Glomerular endothelial cell (primary cell): ENCODE results near the gene GRK2. TPM values are rescaled to one million over a fixed set of nuclear protein-coding genes. Genes with fewer than 3 reads are reported as not detected.

Source experiments
- DNase-seq: peaks from one replicate; pipeline ENCODE4 v3.0.0-alpha.2; 2011; ENCODE audit warnings: low read depth, low spot score; ENCODE audit errors: extremely low read depth
- total RNA-seq: library from RNA; depleted of rRNA; stranded (reverse); fragments of >200 nt; gene quantifications from 2 replicates; pipeline ENCODE4 v1.2.3, GENCODE V29; 2015

Gene GRK2
- total RNA-seq, 1 donor from 2014 or later: 72.7 TPM

- no peak for DNase-seq
These were observed 3.4 kb downstream of the GRK2 start for GRCh38 chr11:67269401-67270255.

DNA sequence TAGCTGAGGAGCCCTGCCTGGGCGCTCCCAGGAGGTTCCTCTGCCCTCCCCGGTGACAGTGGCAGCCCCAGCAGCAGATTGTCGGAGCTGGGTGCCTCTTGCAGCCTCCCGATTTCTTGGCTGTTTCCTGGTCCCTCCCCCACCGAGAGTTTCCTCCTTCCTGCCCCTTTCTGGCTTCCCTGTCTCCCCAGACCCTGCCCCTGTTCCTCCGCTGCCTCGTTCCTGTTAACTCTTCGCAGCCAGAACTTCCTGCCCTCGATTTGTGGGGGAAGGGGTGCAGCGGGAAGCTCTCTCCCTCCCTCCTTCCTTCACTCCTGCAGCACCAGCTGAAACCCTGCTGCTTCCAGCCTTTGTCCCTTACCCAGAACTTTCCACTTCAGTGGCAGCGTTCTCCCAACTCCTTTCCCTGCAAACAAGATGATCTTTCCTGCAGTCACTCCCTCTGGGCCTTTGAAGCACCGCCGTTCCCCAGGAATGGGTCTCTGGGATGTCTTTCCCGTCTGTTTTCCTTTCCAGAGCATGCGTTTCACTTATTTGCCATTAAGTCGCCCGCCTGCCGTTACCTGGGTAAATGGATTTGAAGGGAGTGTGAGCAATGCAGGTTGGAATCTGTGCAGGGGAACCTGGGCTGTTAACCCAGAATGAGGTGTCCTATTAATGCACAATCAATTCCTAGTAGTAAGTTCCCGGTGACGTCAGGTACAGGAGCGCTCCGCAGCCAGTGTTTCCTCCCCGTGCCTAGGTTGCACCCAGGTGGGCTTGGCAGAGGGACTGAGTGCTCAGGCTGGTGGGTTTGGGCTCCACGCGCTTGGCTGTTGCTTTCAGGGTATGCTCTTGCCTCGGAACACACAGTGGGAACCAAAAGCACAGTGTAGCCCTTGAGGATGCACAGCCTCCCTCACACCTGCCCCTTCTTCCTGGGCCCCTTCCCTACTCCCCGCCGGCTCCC lies 4.3 kb downstream of the GRK2 start:
- no peak for DNase-seq

DNA sequence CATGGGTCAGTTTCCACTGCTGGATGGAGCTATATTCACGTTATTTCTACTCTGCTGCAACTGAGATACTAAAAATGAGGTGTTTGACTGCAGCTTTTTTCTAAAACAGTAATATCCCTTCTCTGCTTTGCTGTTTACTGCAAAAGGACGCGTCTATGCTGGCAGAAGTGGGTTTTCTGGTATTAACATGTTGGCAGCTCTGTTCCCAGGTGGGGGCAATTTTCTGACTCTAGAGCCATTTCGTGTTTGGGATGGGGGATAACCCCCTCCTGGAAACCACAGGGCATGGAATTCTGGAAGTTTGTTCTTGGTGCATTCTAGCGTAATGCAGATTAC lies 4.9 kb downstream of the GRK2 start:
- DNase-seq: no peak

DNA sequence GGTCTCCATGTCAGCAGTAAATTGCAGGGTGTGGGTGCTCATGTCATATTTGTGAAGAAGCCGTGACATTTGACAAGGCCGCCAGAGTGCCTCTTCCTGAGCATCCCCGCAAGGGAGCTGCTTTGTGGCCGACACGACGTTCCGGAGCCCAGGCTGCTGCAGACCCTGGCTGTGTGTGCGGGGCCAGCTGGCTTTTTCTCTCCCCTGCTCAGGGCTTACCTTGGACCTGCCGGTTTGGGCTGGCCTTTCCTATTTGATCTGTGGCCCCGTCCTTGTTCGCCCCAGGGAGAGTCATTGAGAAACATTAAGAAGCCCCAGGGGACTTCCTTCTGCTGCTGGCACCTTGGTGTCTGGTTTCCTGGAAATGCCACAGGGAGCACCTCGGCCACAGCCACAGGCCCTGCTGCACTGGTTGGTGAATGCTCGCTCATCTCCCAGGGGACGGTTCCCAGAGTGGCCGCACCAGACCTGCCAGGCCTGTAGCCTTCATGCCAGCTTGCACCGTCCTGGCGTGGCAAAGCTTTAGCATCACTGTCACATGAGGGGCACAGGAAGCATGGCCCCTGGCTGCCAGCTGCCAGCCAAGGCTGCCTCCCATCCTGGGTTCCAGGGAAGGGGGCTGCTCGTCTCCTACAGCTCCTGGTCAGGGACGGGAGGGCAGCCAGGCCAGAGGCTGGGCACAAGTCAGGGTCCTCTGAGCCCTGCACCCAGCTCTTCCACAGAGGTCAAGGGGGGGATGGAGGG lies 5.4 kb downstream of the GRK2 start:
- DNase-seq: no peak

- DNase-seq: no peak
These were observed 6.3 kb downstream of the GRK2 start for GRCh38 chr11:67272327-67273259.

GRCh38 chr11:67273260-67273990 lies 7.2 kb downstream of the GRK2 start:
- DNase-seq: no peak

DNA sequence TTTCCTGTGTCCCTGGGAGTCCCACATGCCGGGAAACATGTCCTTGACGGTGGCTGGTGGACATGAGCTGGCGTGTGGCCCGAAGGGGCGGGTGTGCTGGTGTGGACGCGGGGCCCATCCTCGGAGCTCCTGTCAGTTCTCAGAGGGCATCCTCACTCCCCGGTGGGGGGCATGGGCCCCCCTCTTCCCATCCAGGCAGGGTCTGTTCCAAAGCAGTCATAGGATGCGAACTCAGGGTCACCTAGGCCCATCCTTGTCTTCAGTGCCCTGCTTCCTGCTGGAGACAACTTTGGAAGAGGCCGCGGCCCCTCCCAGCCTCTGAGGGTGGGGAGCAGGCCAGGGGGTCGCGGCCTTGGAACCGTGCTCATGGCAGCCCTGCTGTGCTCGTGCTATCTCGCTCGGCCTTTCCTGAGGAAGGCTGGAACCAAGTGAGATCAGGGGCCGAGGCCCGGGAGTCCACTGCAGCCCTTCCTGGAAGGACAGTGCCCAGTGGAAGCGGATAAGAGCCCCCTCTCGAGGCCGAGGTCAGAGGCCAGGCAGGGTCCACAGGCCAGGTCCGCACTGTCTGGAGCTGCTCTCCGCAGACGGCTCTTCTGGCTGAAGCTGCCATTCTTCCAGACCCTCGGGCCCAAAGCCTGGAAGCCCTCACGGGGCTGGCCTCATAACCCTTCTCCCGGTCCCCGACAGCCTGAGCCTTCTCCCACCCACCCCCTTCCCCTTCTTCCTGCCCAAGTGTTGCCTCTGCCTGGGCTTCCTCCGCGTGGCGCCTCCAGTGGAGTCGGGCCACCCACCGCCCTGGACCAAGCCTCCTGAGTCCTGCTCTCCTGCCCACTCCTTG lies 8.7 kb downstream of the GRK2 start:
- DNase-seq: no peak

GRCh38 chr11:67275606-67276409 lies 9.5 kb downstream of the GRK2 start:
- no peak for DNase-seq

DNA sequence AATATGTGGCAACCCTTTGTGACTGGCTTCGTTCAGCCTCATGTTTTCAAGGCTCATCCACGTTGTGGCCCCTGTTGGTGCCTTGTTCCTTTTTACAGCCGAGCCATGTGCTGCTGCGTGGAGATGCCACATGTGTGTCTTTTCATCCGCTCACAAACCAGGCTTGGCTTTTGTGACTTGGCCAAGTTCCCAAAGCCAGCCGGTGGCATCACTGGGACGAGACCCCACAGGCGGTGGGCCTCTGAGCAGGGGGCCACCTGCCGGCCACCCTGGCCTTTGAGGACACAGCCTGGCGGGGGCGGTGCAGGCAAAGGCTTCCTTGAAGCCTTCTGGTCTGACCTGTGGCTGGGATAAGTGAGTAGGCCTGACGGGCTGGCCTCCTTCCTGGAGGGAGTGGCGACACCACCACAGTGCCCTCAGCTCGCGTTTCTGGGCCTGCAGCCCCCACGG lies 10.5 kb downstream of the GRK2 start:
- no peak for DNase-seq

DNA sequence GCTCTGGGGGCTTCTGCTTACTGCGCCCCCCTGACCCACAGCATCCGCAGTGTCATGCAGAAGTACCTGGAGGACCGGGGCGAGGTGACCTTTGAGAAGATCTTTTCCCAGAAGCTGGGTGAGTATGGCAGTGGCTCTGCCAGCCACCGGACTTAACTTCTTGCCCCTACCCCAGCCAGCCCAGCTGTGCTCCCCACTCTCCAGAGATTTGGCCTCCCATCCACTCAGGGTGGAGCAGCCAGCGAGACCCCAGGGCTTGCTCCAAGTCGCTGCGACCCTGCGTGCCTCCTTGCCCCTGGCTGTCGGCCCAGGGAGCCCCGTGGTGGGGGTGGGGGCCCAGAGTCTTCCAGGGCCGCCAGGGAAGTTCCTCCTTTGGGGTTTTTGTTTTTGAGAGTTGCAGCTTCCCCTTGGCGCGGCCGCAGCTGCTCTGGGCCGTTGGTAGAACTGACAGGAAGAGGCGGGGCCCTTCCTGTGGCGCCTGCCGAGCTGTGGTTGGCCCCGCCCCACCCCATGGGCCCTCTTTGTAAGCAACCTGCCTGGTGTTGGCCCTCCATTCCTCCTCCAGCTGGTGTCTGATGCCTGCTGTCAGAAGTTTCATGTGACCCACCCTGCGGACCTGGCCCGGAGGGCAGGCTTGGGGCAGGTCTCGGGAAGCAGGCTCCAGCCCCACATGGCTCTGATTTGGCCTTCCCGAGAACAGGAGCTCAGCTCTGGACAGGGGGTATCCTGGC lies 11.1 kb downstream of the GRK2 start:
- DNase-seq: no peak

DNA sequence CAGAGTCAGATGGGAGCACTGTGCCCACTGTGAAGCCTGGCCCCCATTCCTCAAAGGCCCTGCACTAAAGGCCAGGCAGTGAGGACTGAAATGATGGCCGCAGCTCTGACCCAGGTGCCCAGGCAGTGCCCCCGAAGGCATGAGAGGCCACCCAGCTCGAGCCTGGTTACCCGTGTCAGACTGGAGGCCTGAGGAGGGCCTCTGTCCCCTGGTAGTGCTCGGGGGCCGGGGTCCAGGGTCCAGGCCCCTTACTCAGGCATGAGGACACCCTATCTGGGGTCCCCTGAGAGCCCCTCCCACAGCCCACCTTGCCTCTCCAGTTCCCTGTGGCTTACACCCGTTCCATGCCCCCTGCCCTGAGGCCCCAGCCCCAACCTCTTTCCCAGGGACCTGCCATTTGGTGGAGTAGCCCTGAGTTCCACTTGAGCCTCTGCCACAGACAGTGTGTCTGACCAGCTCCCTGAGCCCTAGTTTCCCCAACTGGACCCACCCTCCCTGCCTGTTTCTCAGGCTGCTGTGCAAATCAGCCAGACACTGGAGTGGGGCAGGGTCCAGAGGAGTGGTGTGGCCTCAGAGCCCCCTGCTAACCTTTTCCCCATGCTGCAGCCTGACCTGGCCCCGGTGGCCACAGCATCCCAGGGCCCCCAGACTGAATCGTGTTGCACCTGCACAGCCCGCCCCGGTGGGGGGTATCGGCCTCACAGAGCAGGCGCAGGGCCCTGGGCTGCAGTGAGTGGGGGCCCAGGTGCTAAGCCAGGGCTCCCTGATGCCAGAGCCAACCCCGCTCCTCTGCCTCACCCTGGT lies 12.1 kb downstream of the GRK2 start:
- DNase-seq: no peak

DNA sequence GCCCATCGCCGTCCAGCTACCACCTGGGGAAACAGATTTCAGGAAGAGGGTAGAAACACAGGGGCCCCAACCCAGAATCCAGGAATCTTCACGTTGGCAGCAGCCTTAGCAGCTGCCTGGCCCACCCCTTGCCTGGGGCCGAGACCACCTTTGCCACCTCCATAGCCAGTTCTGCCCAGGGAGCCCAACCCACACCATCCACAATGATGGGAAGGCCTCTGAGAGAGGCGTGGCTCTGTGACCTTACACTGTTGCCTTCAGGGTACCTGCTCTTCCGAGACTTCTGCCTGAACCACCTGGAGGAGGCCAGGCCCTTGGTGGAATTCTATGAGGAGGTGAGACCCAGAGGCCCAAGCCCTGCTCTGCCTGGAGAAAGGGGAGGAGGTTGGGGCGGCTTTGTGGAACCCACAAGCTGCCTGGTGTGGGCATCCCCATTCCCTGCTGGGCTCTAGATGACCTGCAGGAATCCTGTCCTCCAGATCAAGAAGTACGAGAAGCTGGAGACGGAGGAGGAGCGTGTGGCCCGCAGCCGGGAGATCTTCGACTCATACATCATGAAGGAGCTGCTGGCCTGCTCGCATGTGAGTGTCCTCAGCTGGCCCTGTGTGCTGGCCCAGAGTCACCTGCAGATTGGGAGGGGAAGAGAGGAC lies 12.8 kb downstream of the GRK2 start:
- DNase-seq: no peak

GRCh38 chr11:67279589-67280340 lies 13.5 kb downstream of the GRK2 start:
- no peak for DNase-seq

GRCh38 chr11:67280341-67280787 lies 14.1 kb downstream of the GRK2 start:
- no peak for DNase-seq
